GM18868 (cell line): ENCODE data around the gene CDKN1C.

Experiments
- ATAC-seq: cut with Tn5 transposase; IDR thresholded peaks from one replicate; pipeline ENCODE4 v1.9.1; 2021; ENCODE audit warnings: mild to moderate bottlenecking, moderate library complexity; ENCODE audit not compliant: unreplicated experiment

The CDKN1C gene

DNA sequence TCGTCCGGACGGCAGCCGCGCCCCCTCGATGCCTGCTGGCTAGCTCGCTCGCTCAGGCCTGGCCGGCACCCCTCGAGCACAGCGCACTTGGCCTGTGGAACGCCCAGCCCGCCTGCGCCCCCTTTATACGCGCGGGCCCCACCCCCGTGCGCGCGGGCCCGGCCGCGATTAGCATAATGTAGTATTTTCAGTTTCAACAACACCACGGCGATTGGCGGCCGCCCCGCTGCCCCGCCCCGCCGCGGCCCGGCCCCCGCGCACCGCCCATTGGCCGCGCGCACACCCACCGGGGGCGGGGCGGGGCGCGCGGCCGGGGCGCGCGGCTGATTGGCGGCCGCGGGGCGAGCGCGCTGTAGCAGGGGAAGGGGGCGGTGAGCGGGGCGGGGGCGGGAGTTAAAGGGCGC lies at the start of gene CDKN1C:
CDKN1C (minus strand) TSS at position 98 of the 404 bp plus-strand sequence. CDS start 319 bp downstream, outside the sequence.
- peak; percentile 78 for ATAC-seq

DNA sequence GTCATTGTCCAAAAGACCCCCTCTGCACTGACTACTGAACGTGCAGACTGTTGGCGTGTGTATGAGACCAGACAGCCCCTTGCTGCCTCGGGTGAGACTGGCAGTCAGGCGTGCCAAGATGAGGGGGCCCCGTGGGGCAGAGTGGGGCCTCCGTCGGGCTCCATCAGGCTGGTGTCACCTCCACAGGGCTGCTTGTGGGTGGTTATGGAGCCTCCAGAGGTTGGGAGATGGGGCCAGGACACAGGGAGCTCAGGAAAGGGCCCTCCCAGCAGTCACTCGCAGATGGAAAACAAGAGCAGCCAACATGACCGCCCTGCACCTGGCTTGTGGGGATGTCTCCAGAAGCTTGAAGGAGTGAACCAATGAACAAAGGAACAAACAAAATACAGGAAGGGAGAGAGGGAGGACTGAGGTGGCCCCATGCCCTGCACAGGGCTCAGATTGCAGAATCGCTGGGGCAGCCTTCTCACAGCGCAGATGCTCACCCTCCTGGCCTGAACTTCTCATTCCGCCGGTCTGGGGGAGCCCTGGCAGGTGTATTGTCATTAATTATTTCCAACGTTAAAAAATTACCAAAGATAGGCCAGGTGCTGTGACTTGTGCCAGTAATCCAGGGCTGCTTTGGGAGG lies 49.1 kb upstream of the CDKN1C start:
- no peak for ATAC-seq

DNA sequence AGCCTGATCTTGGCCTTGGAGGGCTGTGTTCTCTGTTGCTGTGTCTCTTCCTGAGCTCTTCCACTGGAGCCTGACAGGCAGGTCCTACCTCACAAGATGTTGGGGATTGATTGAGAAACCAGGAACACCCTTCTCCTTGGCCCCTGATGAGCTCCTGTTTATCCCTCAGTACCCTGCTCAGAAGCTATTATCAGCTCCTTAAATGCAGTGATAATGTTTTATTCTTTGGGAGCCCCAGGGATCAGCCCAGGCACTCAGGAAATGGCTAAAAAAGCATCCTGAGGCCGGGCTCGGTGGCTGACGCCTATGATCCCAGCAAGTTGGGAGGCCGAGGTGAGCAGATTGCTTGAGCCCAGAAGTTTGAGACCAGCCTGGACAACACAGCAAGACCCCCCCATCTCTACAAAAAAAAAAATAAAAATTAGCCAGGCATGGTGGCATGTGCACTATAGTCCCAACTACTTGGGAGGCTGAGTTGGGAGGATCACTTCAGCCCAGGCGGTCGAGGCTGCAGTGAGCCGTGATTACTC lies 48.5 kb upstream of the CDKN1C start:
- no peak for ATAC-seq

DNA sequence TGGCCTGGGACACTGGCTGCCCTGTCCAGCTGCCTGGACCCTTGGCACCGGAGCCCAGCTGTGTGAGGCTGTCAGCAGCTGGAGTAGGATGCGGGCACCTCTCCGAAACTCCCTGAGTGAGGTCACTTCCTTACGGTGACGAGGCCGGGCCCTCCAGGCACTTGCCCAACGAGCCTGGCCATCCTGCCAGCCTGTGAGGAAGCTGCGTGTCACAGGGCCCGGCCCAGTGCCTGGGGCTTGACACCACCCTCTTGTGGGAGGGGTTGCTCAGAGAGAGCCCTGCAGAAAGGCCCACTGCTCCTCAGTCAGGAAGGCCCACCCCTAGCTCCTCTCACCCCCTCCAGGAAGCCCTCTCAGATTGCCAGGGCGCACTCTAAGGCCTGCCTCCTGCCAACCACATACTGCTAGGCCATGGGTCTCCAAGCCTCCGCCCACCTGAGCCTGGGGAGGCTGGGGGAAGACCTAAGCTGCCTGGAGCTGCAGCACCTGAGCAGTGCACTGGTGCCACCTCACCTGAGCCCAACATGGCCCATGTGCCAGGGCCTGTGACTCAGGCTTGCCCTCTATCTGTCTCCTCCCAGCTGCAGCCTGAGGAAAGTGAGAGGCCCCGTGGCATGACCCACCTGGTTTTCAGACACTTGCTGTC lies 47.9 kb upstream of the CDKN1C start:
- ATAC-seq: no peak

DNA sequence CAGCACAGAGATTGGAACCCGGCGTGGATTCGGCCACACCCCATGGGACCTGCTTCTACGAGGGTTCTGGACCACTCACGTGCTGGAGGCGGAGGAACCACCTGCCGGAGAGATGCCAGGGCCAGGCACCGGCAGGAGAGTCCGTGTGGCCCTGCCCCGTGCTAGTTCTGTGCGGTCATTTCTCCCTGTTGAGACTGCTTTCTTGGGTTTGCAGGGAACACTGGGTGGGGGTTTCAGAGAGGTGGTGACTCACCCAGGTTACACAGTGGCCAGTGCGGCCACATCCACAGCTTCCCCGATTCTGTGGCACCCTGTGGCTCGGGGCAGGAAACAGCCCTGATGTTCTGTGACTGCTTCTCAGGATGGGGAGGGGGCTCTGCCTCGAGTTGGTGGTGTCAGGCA lies 47.3 kb upstream of the CDKN1C start:
- no peak for ATAC-seq

DNA sequence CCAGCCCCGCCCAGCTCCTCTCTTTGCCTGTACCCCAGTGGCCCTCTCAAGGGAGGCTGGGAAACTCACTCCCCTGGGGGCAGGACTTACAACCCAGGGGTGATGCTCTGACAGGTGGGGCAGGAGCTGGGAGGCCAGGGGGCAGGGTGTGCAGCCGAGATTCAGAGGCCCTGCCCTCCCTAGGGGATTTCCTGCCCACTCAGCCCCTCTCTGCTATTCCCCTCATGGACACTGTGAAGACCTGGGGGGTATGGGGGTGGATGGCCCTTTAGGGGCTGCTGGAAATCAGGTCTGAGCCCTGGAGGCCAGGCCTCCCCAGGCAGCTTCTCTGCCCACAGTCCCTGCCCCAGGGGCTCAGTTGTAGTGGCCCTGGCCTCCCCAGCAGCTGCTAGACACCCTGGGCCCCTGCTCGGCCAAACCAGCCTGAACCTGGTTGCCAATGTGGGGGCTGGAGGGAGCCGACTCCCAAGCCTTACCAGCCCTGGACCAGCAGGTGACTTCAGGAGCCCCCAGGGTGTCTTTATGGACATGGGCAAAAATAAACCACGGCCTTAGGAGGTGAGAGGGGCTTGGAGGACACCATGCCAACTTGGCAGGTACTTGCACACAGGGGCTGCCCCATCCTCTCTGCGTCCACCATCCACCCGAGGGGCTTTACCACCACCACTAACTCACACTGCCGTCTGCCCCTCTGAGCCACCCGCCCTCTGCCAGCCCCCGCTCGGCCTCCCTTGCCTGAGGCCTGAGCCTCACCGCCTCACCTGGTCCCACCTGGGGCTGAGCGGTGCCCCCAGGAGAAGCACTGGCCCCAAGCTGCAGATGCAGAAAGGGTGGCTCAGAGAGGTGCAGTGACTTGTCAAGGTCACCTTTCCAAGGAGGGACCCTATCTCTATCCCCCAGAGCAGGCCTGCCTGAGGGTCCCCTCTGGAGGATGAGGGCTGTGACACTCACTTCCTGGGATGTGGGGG lies 46.5 kb upstream of the CDKN1C start:
- ATAC-seq: no peak

DNA sequence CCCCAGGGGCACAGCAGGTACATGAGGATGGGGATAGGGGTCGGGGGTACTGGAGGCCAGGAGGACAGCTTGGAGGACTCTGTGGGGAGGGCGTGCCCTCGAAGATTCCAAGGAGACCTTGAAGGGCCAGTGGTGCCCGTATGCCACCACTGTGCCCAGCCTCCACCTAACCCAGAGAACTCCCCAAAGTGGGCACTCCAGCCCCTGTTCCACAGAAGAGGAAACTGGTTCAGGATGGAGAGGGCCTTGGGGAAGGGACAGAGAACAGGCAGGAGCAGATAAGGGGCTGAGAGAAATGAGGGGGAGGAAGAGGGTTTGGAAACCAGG lies 45.8 kb upstream of the CDKN1C start:
- no peak for ATAC-seq

DNA sequence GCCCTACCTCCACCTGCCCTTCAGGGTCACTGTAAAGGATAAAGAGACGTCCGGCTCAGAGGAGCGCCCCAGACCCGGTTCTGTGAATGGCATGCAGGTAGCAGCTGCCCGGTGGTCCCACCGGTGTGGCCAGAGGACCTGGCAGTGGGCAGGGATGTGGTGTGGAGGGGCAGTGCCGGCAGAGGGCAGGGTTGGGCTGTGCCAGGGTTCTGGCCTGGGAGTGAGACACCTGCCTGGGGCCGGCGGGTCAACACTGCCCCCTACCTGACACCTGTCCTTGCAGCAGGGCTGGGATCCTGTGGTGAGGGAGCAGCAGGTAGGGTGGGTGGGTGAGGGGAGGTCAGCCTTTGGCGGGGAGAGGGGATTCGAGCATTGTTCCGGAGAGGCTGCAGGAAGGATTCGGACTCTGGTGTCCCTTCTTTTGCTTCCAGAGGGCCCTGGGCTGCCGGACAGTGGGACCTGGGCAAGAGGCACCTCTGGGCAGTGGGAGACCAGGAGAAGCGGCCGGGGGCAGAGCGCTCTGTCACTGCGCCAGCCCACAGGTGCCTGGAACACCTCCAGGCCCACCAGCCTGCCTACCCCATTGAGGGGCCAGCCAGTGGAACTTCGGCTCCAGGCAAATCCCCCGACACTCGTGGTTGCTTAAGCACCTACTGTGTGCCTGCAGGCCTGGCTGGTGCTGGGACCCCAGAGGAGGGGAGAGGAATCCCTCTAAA lies 45.3 kb upstream of the CDKN1C start:
- no peak for ATAC-seq

DNA sequence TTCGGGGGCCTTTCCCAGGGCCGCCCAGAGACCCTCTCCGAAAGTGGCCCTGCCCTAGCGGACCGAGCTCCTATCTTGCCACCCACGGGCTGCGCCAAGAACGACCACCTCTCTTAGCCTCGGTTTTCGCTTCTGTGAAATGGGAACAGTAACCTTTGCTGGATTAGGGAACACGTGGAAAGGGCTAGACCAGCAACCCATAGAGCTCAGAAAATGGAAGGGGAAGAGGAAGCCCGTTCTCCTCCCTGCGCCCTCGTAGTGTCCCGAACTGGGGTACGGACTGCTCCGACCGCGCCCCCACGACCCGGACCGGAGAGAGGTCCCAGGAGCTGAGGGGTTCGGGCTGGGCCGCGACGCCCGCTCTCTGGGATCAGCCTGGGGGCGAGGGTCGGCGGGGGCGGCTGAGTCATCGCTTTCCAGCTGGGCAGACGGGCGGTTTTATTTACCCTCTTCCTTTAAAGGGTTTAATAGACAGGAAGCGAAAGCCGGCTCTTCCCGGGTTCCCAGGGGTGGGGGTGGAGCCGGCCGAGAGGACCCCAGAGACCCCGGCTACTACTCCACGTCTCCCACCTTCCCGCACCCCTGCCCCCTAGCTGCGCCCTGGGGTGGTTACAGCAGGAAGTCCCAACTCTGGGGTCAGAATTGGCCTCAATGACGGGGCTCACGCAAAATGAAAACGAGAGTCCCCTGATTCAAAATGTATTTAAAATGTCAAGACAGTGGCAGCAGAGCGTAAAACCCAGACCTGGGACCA lies 44.6 kb upstream of the CDKN1C start:
- ATAC-seq: no peak

DNA sequence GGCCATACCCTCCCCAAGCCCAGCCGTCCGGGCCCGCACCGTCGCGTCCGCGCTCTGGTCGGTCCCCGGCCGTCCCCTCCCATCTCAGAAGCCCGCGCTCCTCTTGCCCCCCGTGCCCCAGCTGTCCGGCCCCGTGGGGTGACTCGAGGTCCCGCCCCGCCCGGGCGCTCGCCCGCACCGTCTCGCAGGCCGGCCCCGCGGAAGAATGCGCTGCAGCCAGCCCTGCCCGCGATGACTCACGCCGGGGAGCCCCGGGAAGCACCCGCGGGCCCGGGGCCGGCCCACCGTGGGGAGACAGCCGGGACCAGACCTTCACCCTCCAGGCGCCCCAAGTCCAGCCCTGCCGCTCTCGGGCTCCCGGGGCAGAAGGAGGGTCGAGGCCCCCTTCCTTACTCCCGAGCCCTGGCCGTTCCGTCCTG lies 44.0 kb upstream of the CDKN1C start:
- no peak for ATAC-seq

DNA sequence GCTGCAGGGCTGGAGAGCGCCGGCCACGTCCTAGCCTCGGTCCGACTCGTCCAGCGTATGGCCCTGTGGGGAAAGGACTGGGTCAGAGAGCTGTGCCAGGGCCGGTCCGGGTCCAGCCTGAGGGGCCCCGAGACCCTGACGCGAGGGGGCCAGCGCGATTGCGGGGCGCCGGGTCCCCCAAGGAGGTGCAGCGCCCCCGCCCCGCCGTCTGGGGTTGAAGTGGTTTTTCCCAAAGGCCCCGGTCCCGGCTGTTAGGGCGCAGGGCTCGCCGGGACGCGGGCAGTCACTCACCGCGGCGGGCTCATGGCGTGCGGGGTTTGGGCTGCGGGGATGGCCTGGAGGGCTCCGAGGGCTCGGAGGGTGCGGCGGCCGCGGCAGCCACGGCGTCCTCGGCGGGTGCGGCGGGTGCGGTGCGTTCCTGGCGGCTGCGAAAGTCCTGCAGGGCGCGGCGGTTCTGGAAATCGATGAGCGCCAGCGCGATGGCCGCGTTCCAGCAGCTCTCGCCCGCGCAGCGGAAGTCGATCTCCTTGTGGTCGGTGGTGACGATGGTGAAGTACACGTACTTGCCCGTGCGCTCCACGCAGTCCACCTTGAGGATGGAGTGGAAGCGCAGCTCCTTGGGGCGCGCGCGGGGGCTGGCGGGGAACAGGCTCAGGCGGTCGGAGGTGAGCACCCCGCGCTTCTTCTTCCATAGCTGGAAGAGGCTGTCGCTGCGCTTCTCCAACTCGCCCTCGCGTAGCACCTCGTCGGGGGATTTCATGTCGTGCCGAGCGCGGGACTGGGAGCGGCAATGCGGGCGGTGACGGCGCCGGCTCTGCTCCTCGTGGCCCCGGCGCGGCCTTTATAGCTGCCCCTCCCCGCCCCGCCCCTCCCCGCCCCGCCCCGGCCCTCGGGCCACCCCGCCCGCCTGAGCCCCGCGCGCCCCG lies 43.3 kb upstream of the CDKN1C start, which contains the start of gene PHLDA2:
PHLDA2 (minus strand) TSS at position 816 of the 926 bp plus-strand sequence; CDS start at position 760, 56 bp downstream.
- no peak for ATAC-seq

DNA sequence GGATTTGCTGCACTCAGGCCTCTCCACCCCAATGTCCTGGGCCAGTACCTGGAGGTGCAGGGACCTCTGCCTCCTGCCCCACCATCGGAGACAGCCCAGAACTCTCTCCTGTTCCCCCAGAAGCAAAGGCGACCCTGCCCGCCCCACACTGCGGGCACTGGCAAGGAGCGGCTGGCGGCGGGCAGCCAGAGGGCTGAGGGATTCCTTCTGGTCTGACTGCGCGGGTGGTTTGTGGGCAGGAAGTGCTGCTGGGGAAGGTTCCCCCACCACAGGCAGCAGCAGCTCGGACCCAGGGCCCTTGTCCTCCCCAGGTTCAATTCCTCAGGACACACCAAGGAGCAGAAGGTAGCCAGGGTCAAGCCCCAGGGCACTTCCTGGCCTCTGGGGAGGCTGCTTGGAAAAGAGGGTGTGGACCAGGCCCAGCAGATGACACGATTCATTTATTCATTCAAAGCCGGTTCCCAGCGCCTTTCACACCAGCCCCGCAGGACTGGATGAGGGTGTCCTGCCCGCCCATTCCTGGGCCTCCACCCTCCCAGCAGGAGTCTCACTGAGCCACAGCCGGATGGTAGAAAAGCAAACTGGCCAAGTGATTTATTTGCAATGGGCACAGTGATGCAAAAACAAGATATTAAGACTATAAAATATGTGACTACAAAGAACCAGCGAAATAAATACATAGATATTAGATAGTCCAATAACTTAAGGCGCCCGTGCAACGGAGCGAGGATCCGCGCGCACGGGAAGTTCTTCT lies 42.5 kb upstream of the CDKN1C start:
- ATAC-seq: no peak

DNA sequence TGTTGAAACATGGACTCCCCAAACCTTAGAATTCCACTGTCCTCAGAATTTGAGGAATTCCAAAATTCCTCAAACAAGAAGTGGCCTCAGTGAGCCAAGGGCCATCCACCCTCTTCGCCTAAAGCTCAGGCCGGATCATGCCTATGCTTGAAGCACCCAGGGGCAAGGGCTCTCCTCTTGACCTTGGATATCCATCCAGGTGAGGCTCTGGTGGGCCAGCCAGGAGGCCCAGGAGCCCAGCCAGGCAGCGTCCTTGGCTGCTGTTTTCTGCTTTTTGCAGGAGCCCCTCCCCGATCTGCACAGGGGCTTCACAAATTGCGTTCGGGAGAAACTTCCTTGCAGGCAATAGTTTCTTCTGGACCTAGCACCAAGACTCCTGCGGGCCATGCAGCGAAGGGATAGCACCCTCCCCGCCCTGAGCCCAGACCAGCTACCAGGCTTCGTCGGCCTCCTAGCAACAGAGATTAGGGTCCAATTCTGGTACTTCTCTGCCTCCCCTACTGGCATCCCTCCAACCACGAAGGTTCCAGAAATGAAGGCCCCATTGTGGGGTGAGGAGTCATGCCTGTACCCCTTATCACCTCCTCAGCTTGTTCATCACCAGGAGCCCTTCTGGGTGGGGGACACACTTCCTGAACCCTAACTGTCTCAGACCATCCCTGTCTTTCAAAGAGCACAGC lies 41.7 kb upstream of the CDKN1C start:
- ATAC-seq: no peak

DNA sequence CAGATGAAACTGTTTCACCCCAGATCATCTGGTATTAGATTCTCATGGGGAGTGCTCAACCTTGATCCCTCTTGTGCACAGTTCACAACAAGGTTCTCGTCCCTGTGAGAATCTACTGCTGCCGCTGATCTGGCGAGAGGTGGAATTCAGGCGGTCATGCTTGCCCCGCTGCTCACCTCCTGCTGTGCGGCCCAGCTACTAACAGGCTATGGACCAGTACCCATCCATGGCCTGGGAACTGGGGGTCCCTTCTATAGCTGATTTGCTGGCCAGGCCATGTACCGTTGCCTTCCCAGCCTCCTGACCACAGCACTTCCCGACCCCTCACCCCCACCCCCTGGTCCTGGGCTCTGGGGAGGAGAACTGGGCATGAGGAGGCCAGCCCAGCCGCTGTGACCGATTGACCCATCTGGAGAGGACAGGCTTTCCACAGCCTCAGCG lies 41.1 kb upstream of the CDKN1C start:
- no peak for ATAC-seq

DNA sequence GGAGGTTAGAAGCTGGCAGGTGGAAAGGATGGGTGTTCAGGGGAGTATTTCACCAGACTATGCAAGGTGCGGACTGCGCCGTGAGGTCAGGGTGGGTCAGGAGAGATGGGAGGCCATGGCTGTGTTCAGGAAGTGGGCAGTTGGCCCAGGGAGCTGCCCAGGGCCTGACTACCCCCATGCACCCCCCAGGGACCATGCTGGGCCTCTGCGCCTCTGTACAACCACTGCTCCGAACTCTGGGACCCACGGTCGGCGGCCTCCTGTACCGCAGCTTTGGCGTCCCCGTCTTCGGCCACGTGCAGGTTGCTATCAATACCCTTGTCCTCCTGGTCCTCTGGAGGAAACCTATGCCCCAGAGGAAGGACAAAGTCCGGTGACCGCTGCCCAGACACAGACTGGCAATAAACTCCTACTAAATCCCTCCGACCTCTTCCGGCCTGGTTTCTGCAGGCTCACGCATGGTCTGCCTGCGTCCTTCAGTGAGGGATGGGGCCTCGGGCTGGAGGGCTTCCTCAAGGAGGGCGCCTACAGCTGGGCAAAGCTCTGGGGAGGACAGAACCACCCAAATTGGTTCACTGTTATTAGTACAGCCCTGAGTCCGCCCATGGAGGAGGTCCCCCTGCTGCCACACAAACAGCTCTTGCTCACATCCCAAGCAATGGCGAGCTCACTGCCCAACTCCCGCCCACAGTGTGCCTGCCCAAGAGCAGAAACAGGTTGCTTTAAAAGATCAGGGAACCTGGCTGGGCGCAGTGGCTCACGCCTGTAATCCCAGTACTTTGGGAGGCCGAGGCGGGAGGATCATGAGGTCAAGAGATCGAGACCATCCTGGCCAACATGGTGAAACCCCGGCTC lies 39.5 kb upstream of the CDKN1C start:
- ATAC-seq: no peak

DNA sequence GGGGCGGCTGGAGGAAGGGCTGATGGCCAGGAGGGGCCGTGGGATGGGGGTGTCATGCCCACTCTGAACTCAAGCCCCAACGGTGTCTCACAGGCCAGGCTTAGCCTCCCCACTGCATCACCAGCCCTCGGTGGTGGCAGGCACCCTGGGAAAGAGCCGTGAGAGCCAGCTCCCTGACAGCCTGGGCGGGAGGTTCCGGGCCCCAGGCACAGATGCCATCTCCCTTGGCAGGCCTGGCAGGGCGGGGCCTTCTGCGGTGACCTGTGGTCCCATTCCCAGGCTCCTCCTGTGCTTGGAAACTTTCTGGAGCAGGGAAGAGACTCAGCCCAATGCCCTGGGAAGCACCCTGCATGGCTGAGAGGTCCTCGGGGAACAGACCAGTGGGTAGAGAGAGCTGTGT lies 38.8 kb upstream of the CDKN1C start:
- ATAC-seq: no peak
